Measurements from ENCODE around the gene AP3S1. TPM values are rescaled to one million over a fixed set of nuclear protein-coding genes. Genes with fewer than 3 reads are reported as not detected.
"Not testable (repeated sequence)": the region's sequence is repeated elsewhere in the genome, so short reads cannot be mapped to it uniquely, and the experiment has no call there.

Gene AP3S1
- total RNA-seq, 1 experiment from 2014 or later = 141 TPM

- Histone ChIP-seq H3K36me3 (no peaks in the 10 kb centered on the region), H3K4me1 (no peaks in the 10 kb centered on the region), H3K9me3 (replicated peaks) (no peaks in the 10 kb centered on the region), H3K4me3 (no peak overlapping the region), H3K27ac (no peak overlapping the region), H3K27me3 (no peaks in the 10 kb centered on the region)
- no peak for DNase-seq
Measured at GRCh38 chr5:115815006-115815692, 26.6 kb upstream of the AP3S1 start.

GRCh38 chr5:115815693-115816225, 26.0 kb upstream of the AP3S1 start:
- H3K36me3 ChIP-seq = no peaks in the 10 kb centered on the region
- no peaks in the 10 kb centered on the region for H3K27me3 ChIP-seq
- no peak overlapping the region for H3K4me3 ChIP-seq
- no peaks in the 10 kb centered on the region for H3K4me1 ChIP-seq
- H3K27ac ChIP-seq = no peak overlapping the region
- no peak for DNase-seq
- H3K9me3 ChIP-seq (replicated peaks) = no peaks in the 10 kb centered on the region

GRCh38 chr5:115816226-115817081, 25.3 kb upstream of the AP3S1 start, which contains the start of gene CDO1:
TSS of gene CDO1 (minus strand) at chr5:115816659. CDS start at chr5:115816397, 262 bp downstream.
- Histone ChIP-seq H3K9me3 (replicated peaks) (no peaks in the 10 kb centered on the region), H3K4me1 (no peaks in the 10 kb centered on the region), H3K27me3 (no peaks in the 10 kb centered on the region), H3K27ac (no peak within 1 kb of the TSS), H3K4me3 (peak within 1 kb of the TSS; percentile 43), H3K36me3 (no peaks in the 10 kb centered on the region)
- DNase-seq = peak in 1 of 2 experiments; percentile 16

- H3K27ac ChIP-seq = no peak overlapping the region
- no peaks in the 10 kb centered on the region for H3K36me3 ChIP-seq
- H3K4me3 ChIP-seq = no peak overlapping the region
- no peak for DNase-seq
- H3K27me3 ChIP-seq = no peaks in the 10 kb centered on the region
- H3K9me3 ChIP-seq (replicated peaks) = no peaks in the 10 kb centered on the region
- H3K4me1 ChIP-seq = no peaks in the 10 kb centered on the region
Measured at GRCh38 chr5:115817386-115817785, 24.3 kb upstream of the AP3S1 start.

- Histone ChIP-seq H3K9me3 (replicated peaks) (0 out of 2 replicates have a peak, but pooled peaks cover 3% of the 10 kb centered on the region), H3K27me3 (no peaks in the 10 kb centered on the region), H3K36me3 (no peaks in the 10 kb centered on the region), H3K4me3 (no peak overlapping the region), H3K4me1 (no peaks in the 10 kb centered on the region), H3K27ac (no peak overlapping the region)
- no peak for DNase-seq
Measured at GRCh38 chr5:115818821-115819220, 22.9 kb upstream of the AP3S1 start.

GRCh38 chr5:115820846-115821245, 20.9 kb upstream of the AP3S1 start:
- Histone ChIP-seq H3K36me3 (no peaks in the 10 kb centered on the region), H3K9me3 (replicated peaks) (0 out of 2 replicates have a peak, but pooled peaks cover 3% of the 10 kb centered on the region)

GRCh38 chr5:115824983-115825382, 16.8 kb upstream of the AP3S1 start:
- not testable (repeated sequence) for H3K27ac ChIP-seq; DNase-seq; H3K9me3 ChIP-seq (replicated peaks); H3K4me3 ChIP-seq; H3K4me1 ChIP-seq; H3K27me3 ChIP-seq
- H3K36me3 ChIP-seq = peaks cover 21% of the 10 kb centered on the region

More at GRCh38 chr5:115820846-115821245, 20.9 kb upstream of the AP3S1 start:
- H3K27ac ChIP-seq = no peak overlapping the region
- DNase-seq = no peak
- H3K27me3 ChIP-seq = no peaks in the 10 kb centered on the region
- no peaks in the 10 kb centered on the region for H3K4me1 ChIP-seq
- H3K4me3 ChIP-seq = no peak overlapping the region

GRCh38 chr5:115825948-115826347, 15.8 kb upstream of the AP3S1 start:
- peaks cover 29% of the 10 kb centered on the region for H3K36me3 ChIP-seq
- H3K27ac ChIP-seq = no peak overlapping the region
- no peak for DNase-seq
- H3K4me1 ChIP-seq = no peaks in the 10 kb centered on the region
- H3K4me3 ChIP-seq = no peak overlapping the region
- H3K9me3 ChIP-seq (replicated peaks) = peaks cover 3% of the 10 kb centered on the region; the same call in 1 of the 2 replicates
- no peaks in the 10 kb centered on the region for H3K27me3 ChIP-seq

GRCh38 chr5:115829913-115830312, 11.8 kb upstream of the AP3S1 start:
- H3K27ac ChIP-seq = no peak overlapping the region
- no peak overlapping the region for H3K4me3 ChIP-seq
- DNase-seq = no peak
- H3K4me1 ChIP-seq = no peaks in the 10 kb centered on the region
- no peaks in the 10 kb centered on the region; the same call in 1 of the 2 replicates for H3K9me3 ChIP-seq (replicated peaks)
- H3K27me3 ChIP-seq = no peaks in the 10 kb centered on the region
- H3K36me3 ChIP-seq = peaks cover 46% of the 10 kb centered on the region

GRCh38 chr5:115831163-115831768, 10.5 kb upstream of the AP3S1 start:
- peaks cover 55% of the 10 kb centered on the region for H3K36me3 ChIP-seq

GRCh38 chr5:115835481-115835880, 6.3 kb upstream of the AP3S1 start:
- no peak for DNase-seq
- peaks cover 40% of the 10 kb centered on the region for H3K36me3 ChIP-seq
- no peak overlapping the region for H3K4me3 ChIP-seq
- no peaks in the 10 kb centered on the region for H3K9me3 ChIP-seq (replicated peaks)
- H3K27me3 ChIP-seq = no peaks in the 10 kb centered on the region
- H3K4me1 ChIP-seq = no peaks in the 10 kb centered on the region
- no peak overlapping the region for H3K27ac ChIP-seq

More at GRCh38 chr5:115831163-115831768, 10.5 kb upstream of the AP3S1 start:
- peak; percentile 11 to 64 for DNase-seq
- Histone ChIP-seq H3K27me3 (no peaks in the 10 kb centered on the region), H3K27ac (no peak overlapping the region), H3K4me3 (no peak overlapping the region), H3K4me1 (no peaks in the 10 kb centered on the region), H3K9me3 (replicated peaks) (no peaks in the 10 kb centered on the region; the same call in 1 of the 2 replicates)

- Histone ChIP-seq H3K27me3 (no peaks in the 10 kb centered on the region), H3K9me3 (replicated peaks) (no peaks in the 10 kb centered on the region), H3K36me3 (peaks cover 27% of the 10 kb centered on the region), H3K4me3 (no peak overlapping the region), H3K27ac (no peak overlapping the region), H3K4me1 (peaks cover 5% of the 10 kb centered on the region; the same call in 1 of the 2 replicates)
- peak in 1 of 2 experiments; percentile 71 for DNase-seq
Measured at GRCh38 chr5:115838885-115839518, 2.7 kb upstream of the AP3S1 start.

GRCh38 chr5:115840873-115841272, 862 bp upstream of the AP3S1 start:
- Histone ChIP-seq H3K4me3 (peak overlapping the region; percentile 87), H3K27ac (peak overlapping the region; percentile 85), H3K36me3 (peaks cover 13% of the 10 kb centered on the region), H3K4me1 (peaks cover 5% of the 10 kb centered on the region; the same call in 1 of the 2 replicates), H3K9me3 (replicated peaks) (no peaks in the 10 kb centered on the region), H3K27me3 (no peaks in the 10 kb centered on the region)
- peak in 1 of 2 experiments; percentile 13 for DNase-seq

Measured in SJCRH30 (cell line).